Mucosa of rectum (tissue), 2 donors: ENCODE measurements around the gene GP5.

Experiments
- H3K27ac ChIP-seq, 2 donors: one replicate each; pipeline ENCODE4 v1.7.0; 2013; ENCODE audit warnings: inconsistent platforms in 2 of 2, low read depth in 2 of 2, low read length in 2 of 2
- H3K27me3 ChIP-seq, 2 donors: one replicate each; pipeline ENCODE4 v1.7.0; 2013; ENCODE audit warnings: low read length in 2 of 2; ENCODE audit not compliant: control insufficient read depth in 2 of 2, insufficient read depth in 2 of 2
- H3K36me3 ChIP-seq, 2 donors: one replicate each; pipeline ENCODE4 v1.7.0; 2013; ENCODE audit warnings: low read length in 2 of 2; ENCODE audit not compliant: control insufficient read depth in 2 of 2, insufficient read depth in 2 of 2
- H3K4me1 ChIP-seq, 2 donors: one replicate each; pipeline ENCODE4 v1.7.0; 2013; ENCODE audit warnings: low read length in 2 of 2, mild to moderate bottlenecking in 1 of 2; ENCODE audit not compliant: control insufficient read depth in 2 of 2, insufficient read depth in 2 of 2
- H3K4me3 ChIP-seq, 2 donors: one replicate each; pipeline ENCODE4 v1.7.0; 2013; ENCODE audit warnings: low read length in 2 of 2
- H3K9ac ChIP-seq, 2 donors: one replicate each; pipeline ENCODE4 v1.7.0; 2013; ENCODE audit warnings: low read length in 2 of 2, low read depth in 1 of 2, mild to moderate bottlenecking in 1 of 2
- H3K9me3 ChIP-seq, 2 donors: one replicate each; pipeline ENCODE4 v1.7.0; 2013; ENCODE audit warnings: low read length in 2 of 2; ENCODE audit not compliant: control insufficient read depth in 2 of 2
- donor health status: healthy.
- donor health status: Normal muscosa, but diverticular disease.

The GP5 gene

DNA sequence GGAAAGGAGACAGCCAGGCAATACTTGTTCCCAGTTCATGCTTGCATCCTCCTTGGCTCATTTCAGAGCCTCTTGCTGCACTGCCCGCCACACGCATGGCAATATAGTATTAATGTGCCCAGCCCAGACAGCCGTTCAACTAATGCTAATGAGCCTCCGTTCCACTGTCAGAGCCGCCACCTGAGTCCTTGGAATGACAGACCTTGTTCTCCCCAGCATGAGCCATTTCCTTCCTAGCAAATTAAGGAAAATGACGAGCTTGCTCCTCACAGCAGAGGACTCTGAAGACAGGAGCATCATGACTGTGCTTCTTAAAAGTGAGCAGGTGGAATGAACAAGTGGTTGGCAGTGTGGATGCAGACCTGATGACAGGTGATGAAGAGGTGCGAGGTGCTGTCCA, 18.7 kb downstream of the GP5 start:
- Histone ChIP-seq H3K36me3 (no peaks in the 10 kb centered on the region), H3K27me3 (no peaks in the 10 kb centered on the region), H3K9me3 (no peaks in the 10 kb centered on the region), H3K4me1 (no peaks in the 10 kb centered on the region), H3K4me3 (no peak overlapping the region), H3K9ac (no peak overlapping the region), H3K27ac (no peak overlapping the region)

DNA sequence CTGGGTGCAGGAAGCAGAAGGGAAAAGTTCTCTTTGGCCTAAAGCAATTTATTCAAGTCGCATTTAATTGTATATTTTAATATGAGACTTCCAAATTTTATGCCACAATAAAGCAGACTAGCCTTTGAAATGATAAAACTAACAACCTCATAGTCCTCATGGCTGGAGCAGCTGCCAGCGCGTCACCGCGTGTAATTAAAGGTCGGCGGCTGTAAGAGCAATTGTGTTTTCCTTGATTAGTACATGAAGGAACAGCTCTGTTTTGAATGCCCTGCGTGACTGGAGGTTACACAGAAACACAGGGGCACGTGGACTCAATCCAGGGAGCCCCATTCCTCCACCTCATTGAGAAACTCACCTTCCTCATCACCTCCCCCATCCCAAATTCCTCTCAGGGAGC, 19.4 kb downstream of the GP5 start:
- Histone ChIP-seq H3K4me3 (no peak overlapping the region), H3K9ac (no peak overlapping the region), H3K4me1 (no peaks in the 10 kb centered on the region), H3K36me3 (no peaks in the 10 kb centered on the region), H3K27ac (no peak overlapping the region), H3K27me3 (no peaks in the 10 kb centered on the region), H3K9me3 (no peaks in the 10 kb centered on the region)

DNA sequence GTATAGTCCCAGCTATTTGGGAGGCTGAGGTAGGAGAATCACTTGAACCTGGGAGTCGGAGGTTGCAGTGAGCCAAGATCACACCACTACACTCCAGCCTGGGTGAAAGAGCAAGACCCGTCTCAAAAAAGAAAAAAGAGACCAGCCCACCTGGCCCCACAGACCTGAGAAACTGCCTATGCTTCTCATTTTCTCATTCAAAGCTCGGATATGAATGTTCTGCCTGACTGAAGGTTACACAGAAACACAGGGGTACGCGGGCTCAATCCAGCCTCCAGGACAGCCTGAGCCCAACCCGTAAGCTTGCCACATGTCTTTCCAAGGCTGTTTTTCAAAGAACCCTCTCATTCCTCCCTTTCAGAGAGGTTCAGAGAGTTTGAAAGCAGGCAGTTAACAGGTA, 19.8 kb downstream of the GP5 start:
- H3K4me1 ChIP-seq: no peaks in the 10 kb centered on the region
- H3K36me3 ChIP-seq: no peaks in the 10 kb centered on the region
- no peaks in the 10 kb centered on the region for H3K9me3 ChIP-seq
- no peak overlapping the region for H3K4me3 ChIP-seq
- H3K9ac ChIP-seq: no peak overlapping the region
- H3K27ac ChIP-seq: no peak overlapping the region
- H3K27me3 ChIP-seq: no peaks in the 10 kb centered on the region

DNA sequence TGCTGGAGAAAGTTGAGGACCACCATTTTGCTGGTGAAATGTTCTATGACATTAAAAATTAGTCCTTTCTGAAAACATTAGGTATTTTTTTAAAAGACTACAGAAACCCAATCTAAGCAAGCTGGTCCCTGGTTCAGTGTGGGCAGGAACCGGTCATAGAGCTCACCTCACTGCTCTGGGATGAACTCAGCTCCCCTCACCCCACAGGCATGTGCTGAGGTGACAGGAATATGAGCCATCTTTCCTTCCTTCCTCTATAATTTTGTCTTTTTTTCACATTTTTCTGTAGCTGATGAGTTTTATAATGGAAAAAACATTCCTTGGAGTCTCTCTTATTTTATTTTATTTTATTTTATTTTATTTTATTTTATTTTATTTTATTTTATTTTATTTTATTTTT, 21.4 kb downstream of the GP5 start:
- H3K4me1 ChIP-seq: no peaks in the 10 kb centered on the region
- no peak overlapping the region for H3K4me3 ChIP-seq
- no peaks in the 10 kb centered on the region for H3K36me3 ChIP-seq
- H3K27ac ChIP-seq: no peak overlapping the region
- H3K9ac ChIP-seq: no peak overlapping the region
- H3K27me3 ChIP-seq: no peaks in the 10 kb centered on the region
- no peaks in the 10 kb centered on the region for H3K9me3 ChIP-seq

DNA sequence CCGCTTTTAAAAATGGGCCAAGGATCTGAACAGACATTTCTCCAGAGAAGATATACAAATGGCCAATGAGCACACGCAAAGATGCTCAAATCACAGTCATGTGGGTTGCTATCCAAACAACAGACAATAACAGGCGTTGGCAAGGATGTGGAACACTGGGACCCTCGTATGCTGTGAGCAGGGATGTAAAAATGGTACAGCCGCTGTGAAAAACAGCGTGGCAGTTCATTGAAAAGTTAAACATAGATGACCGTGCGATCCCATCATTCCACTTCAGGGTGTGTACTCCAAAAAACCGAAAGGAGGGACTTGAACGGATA, 22.9 kb downstream of the GP5 start:
- Histone ChIP-seq H3K27ac (no peak overlapping the region), H3K9ac (no peak overlapping the region), H3K36me3 (no peaks in the 10 kb centered on the region), H3K27me3 (no peaks in the 10 kb centered on the region), H3K4me3 (no peak overlapping the region), H3K4me1 (no peaks in the 10 kb centered on the region), H3K9me3 (no peaks in the 10 kb centered on the region)

DNA sequence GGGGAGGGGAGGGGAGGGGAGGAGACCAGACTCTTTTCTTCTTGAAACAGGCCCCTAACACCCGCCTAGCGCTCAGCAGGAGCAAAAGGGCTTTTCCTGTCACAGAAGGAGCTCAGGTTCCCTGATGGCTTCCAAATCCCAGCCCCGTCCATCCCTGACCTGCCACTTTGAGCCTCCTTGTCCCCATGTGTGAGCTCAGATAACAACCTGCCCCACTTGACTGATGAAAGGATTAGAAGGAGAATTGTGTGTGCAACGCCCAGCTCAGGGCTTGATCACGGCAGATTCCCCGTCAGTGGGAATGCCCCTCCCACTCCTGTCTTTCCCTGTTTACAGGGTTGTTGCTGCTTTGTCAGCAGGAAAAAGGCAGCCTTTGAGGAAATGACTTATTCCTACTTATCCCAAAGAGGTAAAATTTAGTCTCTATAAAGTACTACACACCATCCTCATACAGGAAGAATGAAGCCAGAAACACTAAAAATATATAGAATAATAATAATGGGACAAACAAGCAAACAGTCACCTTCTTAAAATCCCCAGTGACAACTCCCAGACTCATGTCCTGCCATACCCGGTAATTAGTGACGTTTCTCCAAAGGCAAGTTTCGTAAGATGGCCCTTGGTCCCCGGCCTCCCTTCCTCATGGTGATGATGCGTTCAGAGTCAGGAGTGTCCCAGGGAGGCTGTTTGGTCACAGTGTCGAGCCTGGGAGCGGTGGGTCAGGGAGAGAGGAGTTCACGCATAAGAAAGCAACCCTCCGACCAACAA, 23.4 kb downstream of the GP5 start:
- H3K9me3 ChIP-seq: no peaks in the 10 kb centered on the region
- H3K27me3 ChIP-seq: no peaks in the 10 kb centered on the region
- H3K9ac ChIP-seq: no peak overlapping the region
- H3K36me3 ChIP-seq: no peaks in the 10 kb centered on the region
- H3K27ac ChIP-seq: no peak overlapping the region
- no peaks in the 10 kb centered on the region for H3K4me1 ChIP-seq
- H3K4me3 ChIP-seq: no peak overlapping the region

DNA sequence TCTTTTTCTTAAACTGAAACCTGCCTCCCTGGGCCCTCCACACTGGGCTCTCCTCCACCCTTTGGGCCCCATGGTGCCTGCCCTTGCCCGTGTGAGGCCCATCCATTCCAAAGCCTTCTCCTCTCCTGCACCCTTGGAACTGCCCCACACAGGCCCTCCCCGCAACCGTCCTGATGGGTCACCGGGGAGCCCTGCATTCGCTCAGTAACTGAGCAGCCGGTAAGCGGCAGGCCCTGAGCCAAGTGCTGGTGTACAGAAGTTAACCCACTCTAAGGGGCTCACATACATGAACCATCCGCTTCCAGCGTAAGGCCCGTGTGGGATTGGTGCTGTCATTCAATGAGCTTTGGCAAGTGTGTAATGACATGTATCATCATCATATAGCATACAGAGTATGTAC, 24.1 kb downstream of the GP5 start:
- no peak overlapping the region for H3K27ac ChIP-seq
- H3K4me3 ChIP-seq: no peak overlapping the region
- H3K27me3 ChIP-seq: no peaks in the 10 kb centered on the region

DNA sequence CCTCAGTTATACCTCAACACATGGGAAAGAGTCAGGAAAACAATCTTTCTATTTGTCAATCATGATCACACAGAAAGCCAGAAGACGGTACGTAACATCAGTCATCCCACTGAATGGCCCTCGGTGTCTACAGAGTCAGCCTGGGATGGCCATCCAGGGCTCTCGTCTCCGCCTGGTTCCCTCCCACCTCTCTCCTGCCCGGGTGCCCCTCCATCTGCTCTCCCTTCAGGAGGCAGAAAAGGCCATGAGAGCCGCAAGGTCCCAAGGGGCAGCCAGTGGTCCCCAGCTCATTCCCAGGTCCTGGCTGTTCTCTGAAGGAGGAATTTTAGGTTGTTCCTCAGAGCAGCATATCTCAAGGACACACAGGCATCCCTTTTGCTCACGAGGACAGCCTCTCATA, 25.2 kb downstream of the GP5 start:
- Histone ChIP-seq H3K9ac (no peak overlapping the region), H3K9me3 (no peaks in the 10 kb centered on the region), H3K36me3 (no peaks in the 10 kb centered on the region), H3K27ac (no peak overlapping the region), H3K27me3 (peaks cover 5 to 8% of the 10 kb centered on the region in 2 donors), H3K4me1 (peaks cover 0 to 2% of the 10 kb centered on the region in 2 donors), H3K4me3 (no peak overlapping the region)

More for the DNA sequence above, 24.1 kb downstream of the GP5 start:
- H3K9ac ChIP-seq: no peak overlapping the region
- no peaks in the 10 kb centered on the region for H3K4me1 ChIP-seq
- no peaks in the 10 kb centered on the region for H3K36me3 ChIP-seq
- H3K9me3 ChIP-seq: no peaks in the 10 kb centered on the region

DNA sequence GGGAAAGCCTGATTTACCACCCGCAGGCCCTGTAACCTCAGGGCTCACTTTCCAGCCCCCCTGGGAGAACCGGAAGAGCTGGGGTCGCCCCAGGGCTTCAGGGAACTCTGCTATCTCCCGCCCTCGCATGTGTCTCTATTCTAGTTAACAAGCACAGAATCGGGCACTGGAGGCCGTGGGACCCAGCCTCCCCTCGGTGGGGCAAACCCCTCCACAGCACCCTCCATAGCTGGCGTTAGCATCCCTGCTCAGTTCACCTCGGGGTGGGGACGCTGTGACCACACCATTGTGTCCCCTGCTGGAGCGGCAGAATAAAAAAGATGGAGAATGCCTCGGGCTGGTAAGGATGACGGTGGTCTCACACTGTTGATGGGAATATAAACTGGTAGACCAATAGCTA, 26.0 kb downstream of the GP5 start:
- Histone ChIP-seq H3K9me3 (no peaks in the 10 kb centered on the region), H3K27me3 (peaks cover 8 to 9% of the 10 kb centered on the region in 2 donors), H3K27ac (no peak overlapping the region), H3K9ac (no peak overlapping the region), H3K4me3 (no peak overlapping the region), H3K4me1 (peaks cover 0 to 2% of the 10 kb centered on the region in 2 donors), H3K36me3 (no peaks in the 10 kb centered on the region)

DNA sequence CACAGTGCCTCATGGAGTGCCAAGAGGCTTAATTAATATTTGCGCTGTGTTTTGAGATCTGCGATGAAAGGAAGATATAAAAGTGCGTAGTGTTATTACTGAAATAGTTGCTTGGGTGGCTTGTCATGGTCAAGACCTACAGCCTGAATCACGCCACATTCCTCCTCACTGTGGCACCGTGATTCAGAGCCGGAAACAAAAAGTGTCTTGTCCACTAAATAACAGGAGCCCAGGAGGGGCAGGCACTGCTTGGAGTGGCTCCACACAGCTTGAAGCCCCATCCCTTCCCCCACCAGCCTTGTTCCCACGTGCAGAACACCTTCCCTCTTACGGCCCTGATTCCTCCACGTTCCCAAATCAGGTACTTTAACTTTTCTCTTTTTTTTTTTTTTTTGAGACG, 28.3 kb downstream of the GP5 start:
- H3K9me3 ChIP-seq: no peaks in the 10 kb centered on the region
- peaks cover 8 to 11% of the 10 kb centered on the region in 2 donors for H3K27me3 ChIP-seq
- no peaks in the 10 kb centered on the region for H3K36me3 ChIP-seq
- H3K27ac ChIP-seq: no peak overlapping the region
- no peak overlapping the region for H3K9ac ChIP-seq
- no peak overlapping the region for H3K4me3 ChIP-seq
- peaks cover 2 to 3% of the 10 kb centered on the region in 2 donors for H3K4me1 ChIP-seq
